Measurements from ENCODE around the gene L3MBTL3. TPM values are rescaled to one million over a fixed set of nuclear protein-coding genes. Genes with fewer than 3 reads are reported as not detected.

Gene L3MBTL3
- total RNA-seq, 1 donor from 2014 or later: 22.2 TPM

GRCh38 chr6:130136798-130137197 lies 118.4 kb downstream of the L3MBTL3 start:
- no peak overlapping the region for H2AFZ ChIP-seq (ENCODE audit: low read depth, low read length)
- no peak overlapping the region for H3K27ac ChIP-seq (ENCODE audit: low read depth, low read length)
- H3K27me3 Mint-ChIP-seq (ENCODE audit: low read depth, unreplicated experiment): no peaks in the 10 kb centered on the region
- no peak overlapping the region for H3K4me3 Mint-ChIP-seq (ENCODE audit: unreplicated experiment)
- peaks cover 11% of the 10 kb centered on the region for H3K36me3 Mint-ChIP-seq (ENCODE audit: low read depth, unreplicated experiment)
- no peak for TF ChIP-seq CTCF (IDR thresholded peaks at IDR 0.05; ENCODE audit: insufficient read depth, low read depth, low read length)
- no peak overlapping the region for H3K9ac ChIP-seq (ENCODE audit: low read length)
- H3K4me1 ChIP-seq (ENCODE audit: insufficient read depth, low read length): no peaks in the 10 kb centered on the region
- DNase-seq (ENCODE audit: low read depth) (peak; percentile 18), FAIRE-seq (no peak)
- no peaks in the 10 kb centered on the region for H3K9me3 ChIP-seq (ENCODE audit: insufficient read depth, low read depth, low read length)
- H3K27ac Mint-ChIP-seq (ENCODE audit: unreplicated experiment): no peak overlapping the region
- H4K20me1 ChIP-seq (ENCODE audit: insufficient read depth, low read length): no peaks in the 10 kb centered on the region
- peaks cover 2% of the 10 kb centered on the region for H3K4me1 Mint-ChIP-seq (ENCODE audit: low read depth, unreplicated experiment)
- H3K27me3 ChIP-seq (ENCODE audit: insufficient read depth, low read length): no peaks in the 10 kb centered on the region
- H3K4me3 ChIP-seq (ENCODE audit: insufficient read depth, low read depth, low read length): no peak overlapping the region
- H3K79me2 ChIP-seq (ENCODE audit: insufficient read depth, low read length): no peaks in the 10 kb centered on the region
- H3K36me3 ChIP-seq (ENCODE audit: insufficient read depth, low read length): no peaks in the 10 kb centered on the region
- no peaks in the 10 kb centered on the region for H3K9me3 Mint-ChIP-seq (ENCODE audit: unreplicated experiment)
- no peak overlapping the region for H3K4me2 ChIP-seq (ENCODE audit: low read length)

GRCh38 chr6:130138116-130138908 lies 119.9 kb downstream of the L3MBTL3 start:
- H3K9ac ChIP-seq (ENCODE audit: low read length): no peak overlapping the region
- no peaks in the 10 kb centered on the region for H4K20me1 ChIP-seq (ENCODE audit: insufficient read depth, low read length)
- no peaks in the 10 kb centered on the region for H3K4me1 ChIP-seq (ENCODE audit: insufficient read depth, low read length)
- no peaks in the 10 kb centered on the region for H3K27me3 ChIP-seq (ENCODE audit: insufficient read depth, low read length)
- Mint-ChIP-seq H3K27ac (ENCODE audit: unreplicated experiment) (no peak overlapping the region), H3K36me3 (ENCODE audit: low read depth, unreplicated experiment) (peaks cover 11% of the 10 kb centered on the region), H3K27me3 (ENCODE audit: low read depth, unreplicated experiment) (no peaks in the 10 kb centered on the region), H3K4me1 (ENCODE audit: low read depth, unreplicated experiment) (no peaks in the 10 kb centered on the region), H3K4me3 (ENCODE audit: unreplicated experiment) (no peak overlapping the region), H3K9me3 (ENCODE audit: unreplicated experiment) (no peaks in the 10 kb centered on the region)
- H3K36me3 ChIP-seq (ENCODE audit: insufficient read depth, low read length): no peaks in the 10 kb centered on the region
- H3K4me2 ChIP-seq (ENCODE audit: low read length): no peak overlapping the region
- no peak overlapping the region for H2AFZ ChIP-seq (ENCODE audit: low read depth, low read length)
- DNase-seq (ENCODE audit: low read depth): no peak
- no peak overlapping the region for H3K27ac ChIP-seq (ENCODE audit: low read depth, low read length)
- H3K79me2 ChIP-seq (ENCODE audit: insufficient read depth, low read length): no peaks in the 10 kb centered on the region
- TF ChIP-seq EZH2 (IDR thresholded peaks at IDR 0.05; ENCODE audit: insufficient read depth, low read length) (no peak), CTCF (IDR thresholded peaks at IDR 0.05; ENCODE audit: insufficient read depth, low read depth, low read length) (no peak)
- peak; percentile 20 for FAIRE-seq
- no peaks in the 10 kb centered on the region for H3K9me3 ChIP-seq (ENCODE audit: insufficient read depth, low read depth, low read length)
- H3K4me3 ChIP-seq (ENCODE audit: insufficient read depth, low read depth, low read length): no peak overlapping the region

- TF ChIP-seq CTCF (IDR thresholded peaks at IDR 0.05; ENCODE audit: insufficient read depth, low read depth, low read length) (no peak), EZH2 (IDR thresholded peaks at IDR 0.05; ENCODE audit: insufficient read depth, low read length) (no peak)
- H3K4me3 Mint-ChIP-seq (ENCODE audit: unreplicated experiment): no peak overlapping the region
- H3K27ac Mint-ChIP-seq (ENCODE audit: unreplicated experiment): no peak overlapping the region
- peaks cover 3% of the 10 kb centered on the region for H3K36me3 ChIP-seq (ENCODE audit: insufficient read depth, low read length)
- DNase-seq (ENCODE audit: low read depth) (no peak), FAIRE-seq (no peak)
- H3K79me2 ChIP-seq (ENCODE audit: insufficient read depth, low read length): no peaks in the 10 kb centered on the region
- no peaks in the 10 kb centered on the region for H3K9me3 ChIP-seq (ENCODE audit: insufficient read depth, low read depth, low read length)
- H3K4me2 ChIP-seq (ENCODE audit: low read length): no peak overlapping the region
- H3K9me3 Mint-ChIP-seq (ENCODE audit: unreplicated experiment): no peaks in the 10 kb centered on the region
- H3K4me3 ChIP-seq (ENCODE audit: insufficient read depth, low read depth, low read length): no peak overlapping the region
- H3K36me3 Mint-ChIP-seq (ENCODE audit: low read depth, unreplicated experiment): peaks cover 10% of the 10 kb centered on the region
- H3K4me1 ChIP-seq (ENCODE audit: insufficient read depth, low read length): no peaks in the 10 kb centered on the region
- H3K27me3 Mint-ChIP-seq (ENCODE audit: low read depth, unreplicated experiment): no peaks in the 10 kb centered on the region
- H3K27ac ChIP-seq (ENCODE audit: low read depth, low read length): no peak overlapping the region
- no peak overlapping the region for H3K9ac ChIP-seq (ENCODE audit: low read length)
- peaks cover 4% of the 10 kb centered on the region for H3K4me1 Mint-ChIP-seq (ENCODE audit: low read depth, unreplicated experiment)
- no peaks in the 10 kb centered on the region for H3K27me3 ChIP-seq (ENCODE audit: insufficient read depth, low read length)
- no peaks in the 10 kb centered on the region for H4K20me1 ChIP-seq (ENCODE audit: insufficient read depth, low read length)
- H2AFZ ChIP-seq (ENCODE audit: low read depth, low read length): no peak overlapping the region
These were observed 120.5 kb downstream of the L3MBTL3 start for GRCh38 chr6:130138909-130139242.

Measured in astrocyte (in vitro differentiated cells and primary cell).